HG03558 (cell line): ENCODE results near the gene PTCH2.
"Not testable (repeated sequence)": the region's sequence is repeated elsewhere in the genome, so short reads cannot be mapped to it uniquely, and the experiment has no call there.

Source experiments
- ATAC-seq: cut with Tn5 transposase; IDR thresholded peaks from one replicate; pipeline ENCODE4 v1.9.1; 2021; ENCODE audit warnings: moderate number of reproducible peaks; ENCODE audit not compliant: unreplicated experiment; ENCODE audit errors: extremely low read depth

Gene PTCH2

GRCh38 chr1:44820328-44821239 lies 22.5 kb downstream of the PTCH2 start:
- ATAC-seq: no peak

GRCh38 chr1:44819608-44820327 lies 23.3 kb downstream of the PTCH2 start:
- peak; percentile 51 for ATAC-seq

DNA sequence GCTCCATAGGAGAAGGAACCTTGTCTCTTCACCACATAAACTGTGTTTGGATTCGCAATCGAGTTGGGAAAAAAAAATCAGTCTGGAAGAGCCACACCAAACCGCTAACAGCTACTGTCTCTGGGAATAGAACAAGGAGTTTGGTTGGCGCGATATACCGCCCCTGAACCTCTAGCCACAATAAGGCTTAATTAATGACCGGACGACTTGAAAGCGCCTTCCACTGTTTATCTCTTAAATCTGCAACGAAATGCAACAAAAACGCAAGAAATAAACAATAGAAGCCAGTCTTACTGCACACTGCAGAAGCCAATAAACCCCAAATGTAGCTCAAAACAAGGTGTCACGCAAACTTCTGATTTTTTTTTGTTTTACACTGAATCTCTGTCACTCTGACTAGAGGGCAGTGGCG lies 23.9 kb downstream of the PTCH2 start:
- no peak for ATAC-seq

- ATAC-seq: no peak
Measured at GRCh38 chr1:44817771-44818495, 25.1 kb downstream of the PTCH2 start.

DNA sequence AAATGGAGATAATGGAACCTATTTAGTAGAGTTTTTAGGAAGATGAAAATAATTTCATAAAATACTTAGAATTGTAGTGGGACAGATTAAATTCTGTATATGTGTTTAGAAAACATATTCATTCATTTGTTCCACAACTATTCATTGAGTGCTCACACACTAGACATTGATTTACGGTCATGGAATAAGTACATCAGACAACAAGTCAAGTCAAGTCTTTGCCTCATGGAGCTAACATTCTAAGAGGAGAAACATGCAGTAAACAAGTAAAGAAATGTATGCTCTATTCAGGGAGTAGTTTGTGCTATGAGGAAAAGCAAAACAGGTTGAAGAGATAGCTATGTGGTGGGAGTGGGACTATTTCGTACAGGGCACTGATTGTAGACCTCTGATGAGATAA lies 25.7 kb downstream of the PTCH2 start:
- ATAC-seq: no peak

- not testable (repeated sequence) for ATAC-seq
Measured at GRCh38 chr1:44815926-44816325, 27.1 kb downstream of the PTCH2 start.

- ATAC-seq: no peak
Measured at GRCh38 chr1:44812822-44813543, 30.1 kb downstream of the PTCH2 start.

GRCh38 chr1:44811234-44811633 lies 31.8 kb downstream of the PTCH2 start:
- no peak for ATAC-seq

DNA sequence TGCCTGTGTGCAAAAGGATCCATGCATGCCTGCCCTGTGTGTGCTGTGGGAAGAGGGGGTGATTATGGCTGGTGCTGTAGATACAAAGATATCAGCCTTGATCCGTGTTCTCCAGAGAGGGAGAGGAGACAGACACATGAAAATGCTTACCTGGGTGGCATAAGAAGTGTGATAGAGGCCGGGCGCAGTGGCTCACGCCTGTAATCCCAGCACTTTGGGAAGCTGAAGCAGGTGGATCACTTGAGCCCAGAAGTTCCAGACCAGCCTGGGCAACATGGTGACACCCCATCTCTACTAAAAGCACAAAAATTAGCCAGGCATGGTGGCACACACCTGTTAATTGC lies 32.3 kb downstream of the PTCH2 start:
- ATAC-seq: not testable (repeated sequence)

DNA sequence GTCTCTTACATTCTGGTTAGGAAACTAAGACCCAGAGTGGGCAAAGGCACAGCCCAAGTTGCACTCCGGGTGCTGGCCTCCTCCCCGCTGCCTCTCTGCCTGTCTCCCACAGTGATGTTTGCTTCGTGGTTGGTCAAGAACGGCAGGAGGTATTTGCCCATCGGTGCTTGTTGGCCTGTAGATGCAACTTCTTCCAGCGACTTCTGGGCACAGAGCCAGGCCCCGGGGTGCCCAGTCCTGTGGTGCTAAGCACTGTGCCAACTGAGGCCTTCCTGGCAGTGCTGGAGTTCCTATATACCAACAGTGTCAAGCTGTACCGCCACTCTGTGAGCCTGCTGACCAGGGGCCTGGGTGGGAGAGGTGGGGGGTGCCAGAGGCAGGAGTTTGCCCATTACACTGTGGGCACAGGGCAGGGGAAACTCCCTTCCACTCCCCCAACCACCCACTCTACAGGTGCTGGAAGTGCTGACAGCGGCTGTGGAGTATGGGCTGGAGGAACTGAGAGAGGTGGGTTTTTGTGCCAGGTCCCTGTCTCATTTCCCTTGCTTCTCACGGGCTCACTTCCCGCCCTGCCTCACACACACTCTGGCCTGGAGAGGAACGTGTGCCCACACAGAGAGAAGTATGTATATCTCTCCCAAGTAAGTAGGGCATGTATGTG lies 32.8 kb downstream of the PTCH2 start:
- ATAC-seq: no peak

- peak; percentile 34 for ATAC-seq
Measured at GRCh38 chr1:44808938-44809917, 33.8 kb downstream of the PTCH2 start.

DNA sequence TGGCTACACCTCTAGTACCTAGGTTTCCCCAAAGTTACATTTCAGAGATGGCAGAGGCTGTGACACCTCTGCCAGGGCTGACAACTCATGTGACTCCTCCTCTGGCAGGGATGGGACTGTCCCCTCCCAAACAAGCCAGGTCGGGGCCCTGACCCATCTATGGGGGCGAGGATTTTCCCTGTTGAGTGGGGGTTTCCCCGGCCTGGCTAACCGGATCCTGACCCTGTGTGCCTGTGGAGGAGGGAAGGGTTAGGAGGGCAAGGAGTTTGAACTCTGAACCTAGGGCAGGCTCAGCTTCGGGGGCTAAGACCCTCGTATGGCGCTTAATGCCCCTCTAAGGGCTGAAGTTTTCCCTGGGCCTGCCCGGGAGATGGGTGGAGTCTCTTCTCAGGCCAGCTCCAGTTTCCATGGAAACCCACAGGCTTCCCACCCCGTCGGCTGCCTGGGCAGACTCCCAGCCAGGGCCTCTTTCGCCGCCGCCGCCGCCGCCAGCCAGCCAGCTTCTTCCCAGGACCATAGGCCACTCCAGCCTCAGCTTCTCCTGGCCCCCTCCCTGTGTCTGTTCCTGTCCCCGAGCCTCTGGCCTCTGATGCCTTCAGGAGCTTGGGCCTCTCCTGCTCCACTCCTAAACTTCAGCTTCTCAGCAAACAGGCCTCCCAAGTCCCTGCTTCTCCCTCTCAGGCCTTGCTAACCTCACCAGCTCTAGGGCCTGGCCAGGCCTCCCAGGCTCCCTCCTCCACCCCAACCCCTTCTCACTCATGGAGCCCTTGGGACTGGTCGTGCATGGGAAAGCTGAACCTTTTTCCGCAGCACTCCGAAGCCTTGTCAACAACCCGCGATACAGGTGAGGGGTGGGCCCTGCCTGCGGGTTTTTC lies 34.8 kb downstream of the PTCH2 start, which contains the start of gene BTBD19:
Gene BTBD19, plus strand, starts transcription at position 461 of the 875 bp plus-strand sequence. Its CDS starts 298 bp downstream, at position 759.
- ATAC-seq: no peak

- no peak for ATAC-seq
Measured at GRCh38 chr1:44807364-44808062, 35.5 kb downstream of the PTCH2 start.

DNA sequence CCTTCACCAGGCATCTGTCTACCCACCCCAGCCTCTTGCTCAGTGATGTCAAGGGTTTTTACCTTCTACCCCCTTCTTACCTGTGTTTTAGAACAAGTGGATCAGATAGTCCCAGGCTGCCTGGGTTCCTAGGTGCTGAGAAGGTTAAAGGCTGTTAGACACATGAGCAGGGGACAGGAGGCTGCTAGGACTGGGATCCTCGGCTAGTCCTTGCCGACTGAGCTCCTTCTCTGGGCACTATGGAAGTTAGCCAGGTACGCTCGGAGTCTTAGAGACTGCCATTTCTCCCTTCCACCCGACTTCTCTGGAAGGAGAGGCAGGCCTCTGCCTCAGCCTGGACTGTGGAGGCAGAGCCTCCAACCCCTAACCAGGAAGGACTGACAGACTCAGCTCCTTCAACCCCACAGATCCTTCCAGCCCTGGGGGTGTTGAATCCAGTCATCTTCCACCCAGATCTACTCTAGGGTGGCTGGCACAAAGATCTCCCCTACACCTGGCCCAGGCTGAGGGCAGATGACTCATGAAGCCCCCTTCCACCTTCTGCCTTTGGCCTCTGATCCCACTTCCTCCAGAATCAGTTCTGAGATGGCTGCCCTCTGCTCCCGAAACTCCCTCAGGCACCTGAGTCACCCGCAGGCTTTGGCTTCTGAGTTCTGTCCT lies 36.2 kb downstream of the PTCH2 start, which contains the start of gene DYNLT4:
Gene DYNLT4, minus strand, starts transcription at position 648 of the 660 bp plus-strand sequence. CDS start 683 bp downstream, outside the sequence.
- no peak for ATAC-seq

- no peak for ATAC-seq
Measured at GRCh38 chr1:44806025-44806703, 36.9 kb downstream of the PTCH2 start.
